ENCODE data around the gene ZFYVE28.

ZFYVE28 gene

DNA sequence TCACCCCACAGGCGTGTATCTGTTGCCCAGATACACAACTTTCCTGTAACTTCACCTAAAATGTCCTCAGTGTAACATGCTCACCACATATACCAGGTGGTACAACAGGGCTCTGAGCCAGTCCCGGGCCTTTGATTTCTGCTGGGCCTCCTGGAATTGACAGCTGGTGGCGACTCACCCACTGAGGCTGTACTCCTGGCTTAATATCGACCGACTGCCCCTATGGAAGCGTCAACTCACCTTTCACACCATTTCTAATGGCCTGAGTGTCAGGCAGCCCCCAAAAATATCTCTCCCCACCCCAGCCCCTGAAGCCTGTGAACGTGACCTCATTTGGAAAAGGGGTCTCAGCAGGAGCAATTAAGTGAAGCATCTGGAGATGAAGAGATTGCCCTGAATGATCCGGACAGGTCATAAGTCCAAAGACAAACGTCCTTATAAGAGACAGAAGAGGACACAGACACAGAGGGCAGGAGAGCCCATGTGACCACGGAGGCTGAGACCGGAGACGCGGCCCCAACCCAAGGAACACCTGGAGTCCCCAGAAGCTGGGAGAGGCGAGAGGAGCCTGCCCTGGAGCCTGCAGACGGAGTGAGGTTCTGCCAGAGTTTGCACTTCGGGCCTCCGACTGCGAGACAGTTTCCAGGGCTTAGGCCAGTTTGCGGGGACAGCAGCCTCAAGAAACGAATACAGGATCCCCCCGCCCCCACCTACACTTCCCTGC, 144.0 kb downstream of the ZFYVE28 start:
- H3K4me1 ChIP-seq (ENCODE audit: control insufficient read depth, insufficient read depth, low read length): no peaks in the 10 kb centered on the region; the same call in 1 of the 2 replicates
- no peaks in the 10 kb centered on the region for H3K36me3 ChIP-seq (ENCODE audit: control insufficient read depth, insufficient read depth, low read length)
- H3K27ac ChIP-seq (ENCODE audit: low read length): no peak overlapping the region
- DNase-seq (ENCODE audit: low read depth, low spot score): no peak
- no peaks in the 10 kb centered on the region for H3K9me3 ChIP-seq (ENCODE audit: control insufficient read depth, insufficient read depth, low read length)
- H3K4me3 ChIP-seq (ENCODE audit: low read length): no peak overlapping the region
- WGBS (ENCODE audit: insufficient coverage, insufficient read length): no CpG with 5 or more reads among the region's 21 CpGs
- no peaks in the 10 kb centered on the region for H3K27me3 ChIP-seq (ENCODE audit: control insufficient read depth, insufficient read depth, low read length)

DNA sequence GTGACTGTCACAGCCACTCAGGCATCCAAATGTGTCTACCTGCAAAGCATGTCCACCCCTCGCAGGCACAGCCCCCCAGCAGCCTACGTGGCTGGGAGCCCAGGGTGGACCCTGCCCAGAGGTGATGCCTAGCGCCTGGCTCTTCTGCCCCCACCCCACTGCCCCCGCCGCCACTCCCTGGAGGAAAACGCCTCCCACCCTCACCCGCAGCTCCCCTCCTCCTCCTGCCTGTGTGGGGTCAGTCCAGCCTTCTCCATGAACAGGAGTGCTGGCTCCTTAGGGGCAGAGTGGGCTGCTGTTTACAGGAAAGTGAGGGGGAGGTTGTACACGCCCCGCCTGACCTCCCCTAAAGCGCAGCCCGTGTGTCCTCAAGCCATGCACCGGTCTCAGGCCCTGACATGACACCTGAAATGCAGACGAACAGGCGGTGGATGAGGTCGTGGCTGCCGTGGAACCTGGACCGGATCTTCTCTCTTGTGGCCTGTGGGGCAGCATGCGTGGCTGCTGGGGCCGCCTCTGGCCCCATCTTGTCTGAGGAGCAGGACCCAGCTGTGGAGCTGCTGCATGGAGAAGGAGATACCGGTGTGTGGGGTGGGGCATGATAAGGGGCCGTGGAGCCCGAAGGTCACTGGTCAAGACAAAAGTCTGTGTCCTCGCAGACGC, 144.7 kb downstream of the ZFYVE28 start:
- DNase-seq (ENCODE audit: low read depth, low spot score): no peak
- no CpG with 5 or more reads among the region's 24 CpGs for WGBS (ENCODE audit: insufficient coverage, insufficient read length)
- no peaks in the 10 kb centered on the region for H3K36me3 ChIP-seq (ENCODE audit: control insufficient read depth, insufficient read depth, low read length)
- H3K27ac ChIP-seq (ENCODE audit: low read length): no peak overlapping the region
- peaks cover 4% of the 10 kb centered on the region; the same call in 1 of the 2 replicates for H3K4me1 ChIP-seq (ENCODE audit: control insufficient read depth, insufficient read depth, low read length)
- H3K9me3 ChIP-seq (ENCODE audit: control insufficient read depth, insufficient read depth, low read length): no peaks in the 10 kb centered on the region
- H3K27me3 ChIP-seq (ENCODE audit: control insufficient read depth, insufficient read depth, low read length): no peaks in the 10 kb centered on the region
- no peak overlapping the region for H3K4me3 ChIP-seq (ENCODE audit: low read length)

- WGBS (ENCODE audit: insufficient coverage, insufficient read length): no CpG with 5 or more reads among the region's 15 CpGs
- H3K27me3 ChIP-seq (ENCODE audit: control insufficient read depth, insufficient read depth, low read length): no peaks in the 10 kb centered on the region
- no peak overlapping the region for H3K4me3 ChIP-seq (ENCODE audit: low read length)
- DNase-seq (ENCODE audit: low read depth, low spot score): no peak
- H3K9me3 ChIP-seq (ENCODE audit: control insufficient read depth, insufficient read depth, low read length): no peaks in the 10 kb centered on the region
- H3K36me3 ChIP-seq (ENCODE audit: control insufficient read depth, insufficient read depth, low read length): no peaks in the 10 kb centered on the region
- H3K27ac ChIP-seq (ENCODE audit: low read length): no peak overlapping the region
- H3K4me1 ChIP-seq (ENCODE audit: control insufficient read depth, insufficient read depth, low read length): peaks cover 4% of the 10 kb centered on the region; the same call in 1 of the 2 replicates
Observed at GRCh38 chr4:2273221-2273620, 145.2 kb downstream of the ZFYVE28 start.

GRCh38 chr4:2272828-2273120, 145.7 kb downstream of the ZFYVE28 start:
- no CpG with 5 or more reads among the region's 6 CpGs for whole genome bisulfite sequencing (ENCODE audit: insufficient coverage, insufficient read length)
- Histone ChIP-seq H3K36me3 (ENCODE audit: control insufficient read depth, insufficient read depth, low read length) (no peaks in the 10 kb centered on the region), H3K27me3 (ENCODE audit: control insufficient read depth, insufficient read depth, low read length) (no peaks in the 10 kb centered on the region), H3K4me1 (ENCODE audit: control insufficient read depth, insufficient read depth, low read length) (peaks cover 4% of the 10 kb centered on the region; the same call in 1 of the 2 replicates), H3K27ac (ENCODE audit: low read length) (no peak overlapping the region), H3K9me3 (ENCODE audit: control insufficient read depth, insufficient read depth, low read length) (no peaks in the 10 kb centered on the region), H3K4me3 (ENCODE audit: low read length) (no peak overlapping the region)
- no peak for DNase-seq (ENCODE audit: low read depth, low spot score)

- no peak for DNase-seq (ENCODE audit: low read depth, low spot score)
- WGBS (ENCODE audit: insufficient coverage, insufficient read length): no CpG with 5 or more reads among the region's 25 CpGs
- Histone ChIP-seq H3K4me3 (ENCODE audit: low read length) (no peak overlapping the region), H3K36me3 (ENCODE audit: control insufficient read depth, insufficient read depth, low read length) (no peaks in the 10 kb centered on the region), H3K27me3 (ENCODE audit: control insufficient read depth, insufficient read depth, low read length) (no peaks in the 10 kb centered on the region), H3K4me1 (ENCODE audit: control insufficient read depth, insufficient read depth, low read length) (peaks cover 4% of the 10 kb centered on the region; the same call in 1 of the 2 replicates), H3K9me3 (ENCODE audit: control insufficient read depth, insufficient read depth, low read length) (no peaks in the 10 kb centered on the region), H3K27ac (ENCODE audit: low read length) (no peak overlapping the region)
Observed at GRCh38 chr4:2272026-2272827, 146.2 kb downstream of the ZFYVE28 start.

GRCh38 chr4:2271279-2272025, 147.0 kb downstream of the ZFYVE28 start:
- WGBS (ENCODE audit: insufficient coverage, insufficient read length): no CpG with 5 or more reads among the region's 27 CpGs
- Histone ChIP-seq H3K36me3 (ENCODE audit: control insufficient read depth, insufficient read depth, low read length) (no peaks in the 10 kb centered on the region), H3K27ac (ENCODE audit: low read length) (no peak overlapping the region), H3K4me1 (ENCODE audit: control insufficient read depth, insufficient read depth, low read length) (peaks cover 4% of the 10 kb centered on the region; the same call in 1 of the 2 replicates), H3K27me3 (ENCODE audit: control insufficient read depth, insufficient read depth, low read length) (no peaks in the 10 kb centered on the region), H3K4me3 (ENCODE audit: low read length) (no peak overlapping the region), H3K9me3 (ENCODE audit: control insufficient read depth, insufficient read depth, low read length) (no peaks in the 10 kb centered on the region)
- DNase-seq (ENCODE audit: low read depth, low spot score): no peak

DNA sequence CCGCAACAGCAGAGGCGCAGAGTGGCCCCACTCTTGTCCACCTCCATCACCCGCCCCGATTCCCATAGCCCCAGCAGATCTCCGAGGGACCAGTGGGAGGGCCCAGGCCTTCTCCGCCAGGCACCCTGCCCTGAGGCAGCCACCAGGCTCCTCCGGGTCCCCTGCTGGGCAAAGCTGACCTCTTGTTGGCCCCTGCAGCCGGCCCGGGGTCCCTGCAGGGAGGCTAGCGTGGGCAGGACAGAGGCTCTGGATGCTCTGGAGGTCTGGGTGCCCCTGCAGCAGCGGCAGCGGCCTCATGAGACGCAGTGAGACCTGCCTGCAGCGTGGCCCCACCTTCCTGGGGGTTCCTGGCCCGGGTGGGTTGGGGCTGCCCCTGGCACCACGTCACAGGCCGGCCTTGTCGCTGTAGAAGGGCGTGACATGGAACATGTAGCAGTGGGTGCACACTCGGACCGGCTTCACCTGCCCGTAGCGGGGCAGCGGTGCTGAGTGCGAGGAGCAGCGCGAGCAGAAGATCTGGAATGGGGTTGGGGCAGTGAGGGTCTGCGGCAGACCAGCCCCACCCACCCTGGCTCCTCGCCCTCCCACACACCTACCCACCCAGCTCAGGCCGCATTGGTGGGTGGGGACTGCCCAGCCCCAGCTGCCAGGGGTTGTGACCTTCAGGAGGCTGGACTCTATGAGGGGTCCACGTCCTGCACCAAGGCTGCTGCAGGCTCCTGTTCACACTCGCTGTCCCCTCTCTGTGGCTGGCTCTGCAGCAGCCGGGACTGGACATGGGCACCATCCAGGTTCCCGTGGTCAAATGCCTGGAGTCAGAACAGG, 147.9 kb downstream of the ZFYVE28 start:
- Histone ChIP-seq H3K9me3 (ENCODE audit: control insufficient read depth, insufficient read depth, low read length) (no peaks in the 10 kb centered on the region), H3K4me3 (ENCODE audit: low read length) (no peak overlapping the region), H3K36me3 (ENCODE audit: control insufficient read depth, insufficient read depth, low read length) (no peaks in the 10 kb centered on the region), H3K27me3 (ENCODE audit: control insufficient read depth, insufficient read depth, low read length) (no peaks in the 10 kb centered on the region), H3K4me1 (ENCODE audit: control insufficient read depth, insufficient read depth, low read length) (peaks cover 4% of the 10 kb centered on the region; the same call in 1 of the 2 replicates), H3K27ac (ENCODE audit: low read length) (no peak overlapping the region)
- no CpG with 5 or more reads among the region's 34 CpGs for WGBS (ENCODE audit: insufficient coverage, insufficient read length)
- DNase-seq (ENCODE audit: low read depth, low spot score): no peak

DNA sequence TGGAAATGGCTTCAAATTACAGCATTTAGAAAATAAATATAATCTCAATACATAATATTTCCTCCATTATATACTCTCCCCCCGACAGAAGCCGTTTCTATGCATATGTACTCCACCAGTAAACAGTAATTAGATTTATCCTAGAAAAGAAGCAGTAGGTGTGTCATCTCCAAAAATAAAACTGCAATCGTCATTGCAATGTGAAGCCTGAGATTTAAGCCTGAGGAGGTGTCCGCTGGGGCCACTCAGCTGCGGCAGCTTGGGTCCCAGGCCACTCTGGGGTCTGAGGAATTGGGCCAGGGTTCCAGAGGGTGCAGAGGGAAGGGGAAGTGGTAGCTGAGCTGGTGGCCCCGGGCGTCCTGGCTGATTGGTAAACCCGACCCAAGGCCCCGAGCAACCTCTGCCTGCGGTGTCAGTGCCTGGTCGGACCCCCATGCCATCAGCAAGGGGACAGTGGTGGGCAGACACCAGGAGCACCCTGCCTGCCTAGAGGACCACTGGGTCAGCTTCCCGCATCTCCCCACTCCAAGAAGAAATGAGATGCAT, 148.8 kb downstream of the ZFYVE28 start:
- Histone ChIP-seq H3K9me3 (ENCODE audit: control insufficient read depth, insufficient read depth, low read length) (no peaks in the 10 kb centered on the region), H3K4me1 (ENCODE audit: control insufficient read depth, insufficient read depth, low read length) (peaks cover 4% of the 10 kb centered on the region; the same call in 1 of the 2 replicates), H3K27me3 (ENCODE audit: control insufficient read depth, insufficient read depth, low read length) (no peaks in the 10 kb centered on the region), H3K4me3 (ENCODE audit: low read length) (no peak overlapping the region), H3K27ac (ENCODE audit: low read length) (no peak overlapping the region), H3K36me3 (ENCODE audit: control insufficient read depth, insufficient read depth, low read length) (no peaks in the 10 kb centered on the region)
- WGBS (ENCODE audit: insufficient coverage, insufficient read length): 100% methylated on average over 1 of the region's 12 CpGs
- no peak for DNase-seq (ENCODE audit: low read depth, low spot score)

DNA sequence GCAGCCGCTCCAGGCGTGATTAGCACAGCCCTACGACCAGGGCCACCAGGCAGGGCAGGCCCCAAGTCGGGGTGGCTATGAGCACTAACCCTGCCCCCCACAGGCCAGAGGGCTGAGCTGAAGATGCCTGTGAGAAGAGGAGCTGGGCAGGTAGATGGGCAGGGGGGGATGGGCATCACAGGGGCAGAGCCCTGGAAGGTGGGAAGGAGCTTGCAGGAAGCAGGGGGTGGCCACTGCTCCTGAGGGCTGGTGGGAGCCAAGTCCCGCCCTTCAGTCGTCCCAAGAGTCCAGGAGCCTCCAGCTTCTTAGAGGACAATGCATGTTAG, 149.3 kb downstream of the ZFYVE28 start:
- no peak for DNase-seq (ENCODE audit: low read depth, low spot score)
- Histone ChIP-seq H3K4me1 (ENCODE audit: control insufficient read depth, insufficient read depth, low read length) (peaks cover 4% of the 10 kb centered on the region; the same call in 1 of the 2 replicates), H3K9me3 (ENCODE audit: control insufficient read depth, insufficient read depth, low read length) (no peaks in the 10 kb centered on the region), H3K4me3 (ENCODE audit: low read length) (no peak overlapping the region), H3K27me3 (ENCODE audit: control insufficient read depth, insufficient read depth, low read length) (no peaks in the 10 kb centered on the region), H3K27ac (ENCODE audit: low read length) (no peak overlapping the region), H3K36me3 (ENCODE audit: control insufficient read depth, insufficient read depth, low read length) (no peaks in the 10 kb centered on the region)
- WGBS (ENCODE audit: insufficient coverage, insufficient read length): no CpG with 5 or more reads among the region's 6 CpGs

Data from iPS DF 6.9 (cell line).